Subcutaneous adipose tissue (tissue), 4 donors: Measurements from ENCODE around the gene IGFBP4. TPM values are rescaled to one million over a fixed set of nuclear protein-coding genes. Genes with fewer than 3 reads are reported as not detected.

Experiments used
- CTCF ChIP-seq: fragments of 450-650 bp; IDR thresholded peaks from one replicate; pipeline ENCODE4 v1.5.1; 2016; ENCODE audit warnings: low read depth, mild to moderate bottlenecking, control low read depth, antibody characterized with exemption, moderate library complexity
- total RNA-seq, 4 donors: library from RNA; depleted of rRNA; stranded (reverse); fragments of >200 nt; gene quantifications; one replicate each; pipeline ENCODE4 v1.1.0, GENCODE V29; 2016

Gene IGFBP4
- total RNA-seq, 4 donors from 2014 or later = 147 to 268 (median 232) TPM

DNA sequence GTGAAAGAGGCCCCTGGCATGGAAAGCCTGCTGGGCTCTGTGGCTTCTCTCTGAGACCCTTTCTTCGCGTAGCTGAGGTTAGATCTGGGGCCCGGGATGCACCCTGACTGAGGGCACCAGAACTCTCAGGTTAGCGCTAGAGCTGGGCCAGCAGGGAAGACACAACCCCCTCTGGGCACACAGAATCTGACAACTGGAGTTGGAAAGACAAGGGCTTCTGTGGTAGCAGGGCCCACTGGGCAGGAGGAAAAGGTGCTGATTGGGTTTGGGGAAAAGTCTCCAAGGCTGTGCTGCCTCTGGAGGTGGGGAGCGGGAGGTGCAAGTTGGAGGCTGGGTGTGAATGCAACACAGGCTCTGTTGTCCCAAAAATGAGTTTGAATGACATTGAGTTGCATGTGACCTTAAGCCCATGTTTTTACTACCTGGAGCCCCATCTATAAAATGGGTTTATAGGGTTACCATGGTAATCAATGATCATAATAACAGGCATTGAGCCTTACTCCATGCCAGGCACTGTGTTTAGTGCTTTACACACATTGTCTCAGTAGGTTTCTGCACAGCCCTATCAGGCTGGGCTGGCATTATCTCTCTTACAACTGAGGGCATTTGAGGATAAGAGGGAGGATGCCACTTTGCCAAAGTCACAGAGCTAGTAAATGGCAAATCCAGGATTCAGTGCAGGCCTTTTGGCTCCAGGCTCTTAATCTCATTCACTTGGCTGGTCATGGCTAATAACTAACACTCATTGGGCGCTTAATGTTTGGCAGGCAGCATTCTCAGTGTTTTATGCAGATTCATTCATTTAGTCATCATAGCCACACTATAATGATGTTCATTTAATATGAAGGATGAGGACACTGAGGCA lies 9.5 kb upstream of the IGFBP4 start:
- no peak for TF ChIP-seq CTCF

DNA sequence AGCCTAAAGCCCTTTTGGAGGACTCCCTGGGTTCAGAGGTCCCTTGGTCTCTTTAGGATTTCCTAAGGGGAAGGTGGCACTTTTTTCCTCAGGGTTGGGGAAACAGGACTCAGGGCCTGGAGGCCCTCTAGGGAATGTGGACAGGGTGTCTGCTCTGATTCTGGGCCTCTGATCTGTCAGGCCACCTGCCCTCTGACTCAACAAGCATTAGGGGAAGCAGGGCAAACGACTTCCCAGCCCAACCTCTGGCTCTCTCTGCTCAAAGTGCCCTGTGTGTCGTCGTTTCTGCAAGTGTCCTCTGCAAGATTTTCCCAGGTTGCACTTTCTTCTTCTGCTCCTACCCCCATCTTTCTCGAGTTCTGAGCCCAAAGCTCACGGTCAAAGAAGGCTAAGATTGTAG lies 6.6 kb upstream of the IGFBP4 start:
- no peak for TF ChIP-seq CTCF

- no peak for TF ChIP-seq CTCF
Observed at GRCh38 chr17:40437095-40437732, 6.0 kb upstream of the IGFBP4 start.

- TF ChIP-seq CTCF = no peak
Observed at GRCh38 chr17:40440166-40440565, 3.1 kb upstream of the IGFBP4 start.

DNA sequence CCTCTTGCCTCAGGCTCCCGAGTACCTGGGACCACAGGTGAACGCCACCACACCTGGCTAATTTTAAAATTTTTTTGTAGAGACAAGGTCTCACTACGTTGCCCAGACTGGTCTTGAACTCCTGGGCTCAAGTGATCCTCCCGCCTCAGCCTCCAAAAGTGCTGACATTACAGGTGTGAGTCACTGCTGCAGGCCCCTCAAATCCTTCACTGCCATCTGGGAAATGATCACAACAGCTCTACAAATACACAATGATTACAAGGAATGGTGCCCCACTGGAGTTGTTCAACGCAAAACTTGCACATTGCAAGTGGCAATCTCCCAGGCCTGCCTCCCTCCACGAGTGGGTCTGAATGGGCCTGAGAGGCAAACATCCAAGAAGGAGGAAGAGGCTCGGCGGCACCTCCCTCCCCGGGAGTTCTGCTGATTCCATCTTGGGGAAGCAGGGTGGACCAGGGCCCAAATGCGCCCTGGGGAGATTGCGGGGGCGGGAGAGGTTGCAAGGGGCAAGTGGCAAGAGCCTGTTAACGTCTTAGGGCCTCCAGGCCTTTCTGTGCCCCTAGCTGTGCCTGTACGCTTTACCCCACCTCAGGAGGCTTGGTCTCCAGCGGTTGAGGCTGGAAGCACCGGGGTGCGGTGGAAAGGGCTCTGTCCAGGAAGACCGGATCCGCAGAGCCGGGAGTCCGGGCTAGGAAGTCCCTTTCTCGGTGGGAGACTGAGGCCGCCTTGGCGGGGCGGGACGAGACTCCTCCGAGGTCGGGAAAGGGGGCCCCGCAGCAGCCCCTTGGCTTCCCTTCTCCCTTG lies 656 bp upstream of the IGFBP4 start:
- no peak for TF ChIP-seq CTCF

DNA sequence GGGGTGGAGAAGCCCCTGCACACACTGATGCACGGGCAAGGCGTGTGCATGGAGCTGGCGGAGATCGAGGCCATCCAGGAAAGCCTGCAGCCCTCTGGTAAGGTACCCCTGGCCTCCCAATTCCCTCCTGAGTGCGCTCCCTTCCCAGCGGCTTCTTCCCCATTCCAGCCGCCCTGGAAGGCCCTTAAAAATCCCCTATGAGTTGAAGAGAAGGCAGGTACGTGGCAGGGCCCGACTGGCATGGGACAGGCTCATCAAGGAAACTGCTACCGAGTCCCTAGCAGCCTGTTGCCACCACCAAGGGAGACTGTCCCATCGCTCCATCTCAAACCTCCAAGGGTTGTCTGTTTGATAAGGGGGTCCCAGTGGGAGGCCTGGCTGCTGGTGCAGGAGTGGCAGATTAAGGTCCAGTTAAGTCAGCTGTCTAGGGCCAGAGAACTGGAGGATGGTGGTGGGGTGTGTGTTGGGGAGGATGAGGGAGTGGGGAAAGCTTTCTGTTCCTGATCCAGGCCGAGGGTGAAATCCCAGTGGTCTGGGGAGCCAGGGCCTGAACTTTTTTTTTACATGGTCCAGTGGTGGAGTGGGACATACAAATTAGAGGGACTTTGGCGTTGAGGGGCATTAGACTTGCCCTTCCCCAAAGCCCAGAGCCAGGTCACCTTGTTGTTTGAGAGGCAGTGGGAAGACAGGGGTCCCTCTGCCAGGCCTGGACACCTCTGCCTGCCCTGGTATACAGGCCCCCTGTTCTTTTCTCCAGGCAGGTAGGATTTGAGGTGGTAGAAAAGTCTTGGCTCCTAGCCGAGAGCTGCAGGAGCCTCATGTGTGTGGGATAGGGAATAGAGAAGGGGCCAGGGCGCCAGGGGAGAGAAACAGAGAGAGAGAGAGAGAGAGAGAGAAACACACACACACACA lies 994 bp downstream of the IGFBP4 start:
- no peak for TF ChIP-seq CTCF
